ENCODE measurements around the gene ADK. TPM values are rescaled to one million over a fixed set of nuclear protein-coding genes. Genes with fewer than 3 reads are reported as not detected.
A peak's percentile ranks its signal among the peaks of the same experiment; 100 is the strongest.

ADK gene
- 196 TPM for polyA plus RNA-seq

GRCh38 chr10:74150990-74151878 is at the start of gene ADK:
TSS of gene ADK (plus strand) at chr10:74151221. CDS start at chr10:74151279, 58 bp downstream.
- Mint-ChIP-seq H3K4me3 (no peak within 1 kb of the TSS), H3K36me3 (no peaks in the 10 kb centered on the region), H3K9me3 (no peaks in the 10 kb centered on the region), H3K27ac (peak within 1 kb of the TSS; percentile 23 to 89 (median 50)), H3K4me1 (peaks cover 29 to 39% (median 37%) of the 10 kb centered on the region in 3 donors), H3K27me3 (no peaks in the 10 kb centered on the region)

GRCh38 chr10:74103560-74104258 is 47.3 kb upstream of the ADK start:
- Mint-ChIP-seq H3K36me3 (peaks cover 8% of the 10 kb centered on the region), H3K27ac (peak overlapping the region in 1 of 3 donors; percentile 14), H3K4me3 (no peak overlapping the region), H3K27me3 (no peaks in the 10 kb centered on the region), H3K4me1 (peaks cover 1 to 12% (median 2%) of the 10 kb centered on the region in 3 donors), H3K9me3 (no peaks in the 10 kb centered on the region)

GRCh38 chr10:74104480-74104879 is 46.5 kb upstream of the ADK start:
- Mint-ChIP-seq H3K27ac (no peak overlapping the region), H3K4me1 (peaks cover 0 to 5% (median 0%) of the 10 kb centered on the region in 3 donors), H3K27me3 (no peaks in the 10 kb centered on the region), H3K36me3 (peaks cover 8% of the 10 kb centered on the region), H3K4me3 (no peak overlapping the region), H3K9me3 (no peaks in the 10 kb centered on the region)

DNA sequence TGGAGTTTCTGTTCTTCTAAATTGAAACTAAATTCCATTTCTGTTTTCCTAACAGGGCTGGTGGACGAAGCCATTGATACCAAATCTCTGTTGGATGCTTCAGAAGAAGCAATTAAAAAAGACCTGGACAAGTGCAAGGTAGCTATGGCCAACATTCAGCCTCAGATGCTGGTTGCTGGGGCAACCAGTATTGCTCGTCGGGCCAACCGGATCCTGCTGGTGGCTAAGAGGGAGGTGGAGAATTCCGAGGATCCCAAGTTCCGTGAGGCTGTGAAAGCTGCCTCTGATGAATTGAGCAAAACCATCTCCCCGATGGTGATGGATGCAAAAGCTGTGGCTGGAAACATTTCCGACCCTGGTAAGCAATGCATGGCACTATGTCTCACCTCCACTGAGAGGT is 46.0 kb upstream of the ADK start:
- Mint-ChIP-seq H3K9me3 (no peaks in the 10 kb centered on the region), H3K27me3 (no peaks in the 10 kb centered on the region), H3K4me3 (no peak overlapping the region), H3K27ac (no peak overlapping the region), H3K4me1 (peaks cover 0 to 5% (median 0%) of the 10 kb centered on the region in 3 donors), H3K36me3 (peaks cover 8% of the 10 kb centered on the region)

DNA sequence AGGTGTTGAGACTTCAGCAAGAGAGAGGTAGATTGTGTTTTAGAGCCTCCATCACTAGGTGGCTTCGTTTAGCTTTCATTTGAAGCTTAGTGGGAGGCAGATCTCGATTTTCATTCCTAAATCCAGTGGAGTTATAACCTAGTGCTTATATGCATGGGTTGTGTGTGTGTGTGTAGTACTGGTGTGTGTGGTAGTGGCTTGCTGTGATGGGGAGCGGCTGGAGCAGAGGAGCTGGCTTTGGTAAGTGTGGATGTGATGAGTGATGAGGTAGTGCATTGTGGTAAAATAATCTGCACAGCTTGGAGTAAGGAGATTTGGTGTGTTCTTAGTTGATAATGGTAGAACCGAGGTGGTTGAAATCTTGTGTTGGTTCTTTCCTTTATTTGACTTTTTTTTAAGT is 43.6 kb upstream of the ADK start:
- Mint-ChIP-seq H3K36me3 (peaks cover 12% of the 10 kb centered on the region), H3K27me3 (no peaks in the 10 kb centered on the region), H3K27ac (peak overlapping the region in 1 of 3 donors; percentile 36)

DNA sequence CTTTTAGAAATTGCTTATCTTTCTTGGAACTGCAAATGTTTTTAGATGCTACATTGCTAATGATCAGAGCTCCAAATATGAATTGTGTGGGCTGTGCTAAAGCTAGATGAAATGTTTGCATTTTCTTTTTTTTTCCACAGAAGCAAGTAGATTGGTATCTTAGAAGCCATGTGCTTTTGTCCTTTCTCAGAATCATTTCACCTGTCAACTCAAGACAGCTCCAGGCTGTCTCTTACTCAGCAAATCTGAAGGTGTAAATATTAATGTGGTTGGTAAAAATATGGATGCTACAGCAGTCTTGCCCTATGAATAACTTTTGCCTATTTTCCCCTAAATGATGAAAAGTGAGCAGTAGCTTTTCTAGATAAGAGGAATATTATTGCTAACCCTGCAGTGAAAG is 41.6 kb upstream of the ADK start:
- Mint-ChIP-seq H3K27me3 (no peaks in the 10 kb centered on the region), H3K27ac (no peak overlapping the region), H3K4me1 (peaks cover 0 to 5% (median 1%) of the 10 kb centered on the region in 3 donors), H3K4me3 (no peak overlapping the region), H3K9me3 (no peaks in the 10 kb centered on the region), H3K36me3 (peaks cover 12% of the 10 kb centered on the region)

More for the DNA sequence above, 43.6 kb upstream of the ADK start:
- Mint-ChIP-seq H3K9me3 (no peaks in the 10 kb centered on the region), H3K4me3 (no peak overlapping the region), H3K4me1 (peaks cover 0 to 5% (median 1%) of the 10 kb centered on the region in 3 donors)

DNA sequence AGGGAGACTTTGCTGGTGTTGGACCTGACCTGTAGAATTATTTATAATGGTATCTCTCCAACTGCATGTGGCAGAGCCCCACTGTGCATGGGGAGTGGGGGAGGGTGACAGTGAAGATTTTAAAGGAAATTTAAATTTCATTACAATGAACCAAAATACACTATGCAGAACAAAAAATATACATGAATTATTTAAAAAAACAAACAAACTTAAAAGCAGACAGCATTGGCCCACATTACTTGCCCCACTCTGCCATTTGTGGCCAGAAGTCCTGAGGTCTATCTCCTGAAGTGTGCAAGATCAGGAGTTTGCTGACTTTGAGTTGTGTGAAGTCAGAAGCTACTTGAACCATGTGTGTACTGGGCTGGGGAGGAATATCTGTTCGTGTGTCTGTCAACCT is 40.9 kb upstream of the ADK start:
- Mint-ChIP-seq H3K4me3 (no peak overlapping the region), H3K9me3 (no peaks in the 10 kb centered on the region), H3K4me1 (peaks cover 0 to 5% (median 1%) of the 10 kb centered on the region in 3 donors), H3K36me3 (peaks cover 11% of the 10 kb centered on the region), H3K27me3 (no peaks in the 10 kb centered on the region), H3K27ac (no peak overlapping the region)

- H3K36me3 Mint-ChIP-seq = peaks cover 8% of the 10 kb centered on the region
- H3K27ac Mint-ChIP-seq = no peak overlapping the region
- H3K4me1 Mint-ChIP-seq = peaks cover 0 to 1% (median 0%) of the 10 kb centered on the region in 3 donors
- no peaks in the 10 kb centered on the region for H3K9me3 Mint-ChIP-seq
- H3K4me3 Mint-ChIP-seq = no peak overlapping the region
- no peaks in the 10 kb centered on the region for H3K27me3 Mint-ChIP-seq
Observed at GRCh38 chr10:74111799-74112198, 39.2 kb upstream of the ADK start.

GRCh38 chr10:74113546-74113945 is 37.5 kb upstream of the ADK start:
- Mint-ChIP-seq H3K9me3 (no peaks in the 10 kb centered on the region), H3K36me3 (peaks cover 6% of the 10 kb centered on the region), H3K27me3 (no peaks in the 10 kb centered on the region), H3K27ac (no peak overlapping the region), H3K4me3 (no peak overlapping the region), H3K4me1 (peaks cover 0 to 1% (median 0%) of the 10 kb centered on the region in 3 donors)

GRCh38 chr10:74114041-74114448 is 37.0 kb upstream of the ADK start:
- Mint-ChIP-seq H3K9me3 (no peaks in the 10 kb centered on the region), H3K4me1 (peaks cover 0 to 1% (median 0%) of the 10 kb centered on the region in 3 donors), H3K27ac (no peak overlapping the region), H3K27me3 (no peaks in the 10 kb centered on the region), H3K4me3 (no peak overlapping the region), H3K36me3 (peaks cover 6% of the 10 kb centered on the region)

- H3K4me3 Mint-ChIP-seq = no peak overlapping the region
- H3K27ac Mint-ChIP-seq = peak overlapping the region in 1 of 3 donors; percentile 64
- H3K9me3 Mint-ChIP-seq = no peaks in the 10 kb centered on the region
- H3K27me3 Mint-ChIP-seq = no peaks in the 10 kb centered on the region
- no peaks in the 10 kb centered on the region for H3K4me1 Mint-ChIP-seq
- no peaks in the 10 kb centered on the region for H3K36me3 Mint-ChIP-seq
Observed at GRCh38 chr10:74117738-74118137, 33.3 kb upstream of the ADK start.

- Mint-ChIP-seq H3K9me3 (no peaks in the 10 kb centered on the region), H3K27ac (peak overlapping the region; percentile 35 to 84 (median 70)), H3K4me1 (no peaks in the 10 kb centered on the region), H3K36me3 (no peaks in the 10 kb centered on the region), H3K27me3 (no peaks in the 10 kb centered on the region), H3K4me3 (no peak overlapping the region)
Observed at GRCh38 chr10:74118804-74119203, 32.2 kb upstream of the ADK start.

DNA sequence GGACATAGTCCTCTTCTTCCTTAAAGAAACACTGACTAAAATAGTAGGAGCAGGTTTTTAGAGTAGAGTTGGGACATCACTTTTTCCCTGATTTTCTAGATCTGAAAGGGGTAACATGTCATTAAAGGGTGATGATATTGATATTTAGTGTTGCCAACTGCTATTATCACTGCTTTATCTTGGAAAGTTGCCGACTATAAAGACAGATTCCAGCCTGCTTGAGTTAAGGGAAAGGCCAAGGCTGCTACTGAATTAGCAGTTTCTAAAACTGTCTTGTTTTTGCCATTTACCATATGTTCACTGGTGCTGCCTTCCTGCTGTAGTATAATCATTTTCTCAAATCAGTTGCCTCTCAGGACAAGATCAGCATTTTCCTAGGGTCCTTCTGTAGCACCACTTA is 30.1 kb upstream of the ADK start:
- Mint-ChIP-seq H3K4me1 (no peaks in the 10 kb centered on the region), H3K9me3 (no peaks in the 10 kb centered on the region), H3K27ac (peak overlapping the region in 1 of 3 donors; percentile 31), H3K4me3 (no peak overlapping the region), H3K27me3 (no peaks in the 10 kb centered on the region), H3K36me3 (no peaks in the 10 kb centered on the region)

- H3K36me3 Mint-ChIP-seq = no peaks in the 10 kb centered on the region
- peak overlapping the region in 2 of 3 donors; percentile 49 to 56 for H3K27ac Mint-ChIP-seq
- no peaks in the 10 kb centered on the region for H3K27me3 Mint-ChIP-seq
- no peaks in the 10 kb centered on the region for H3K4me1 Mint-ChIP-seq
- H3K4me3 Mint-ChIP-seq = no peak overlapping the region
- no peaks in the 10 kb centered on the region for H3K9me3 Mint-ChIP-seq
Observed at GRCh38 chr10:74121368-74121767, 29.7 kb upstream of the ADK start.

DNA sequence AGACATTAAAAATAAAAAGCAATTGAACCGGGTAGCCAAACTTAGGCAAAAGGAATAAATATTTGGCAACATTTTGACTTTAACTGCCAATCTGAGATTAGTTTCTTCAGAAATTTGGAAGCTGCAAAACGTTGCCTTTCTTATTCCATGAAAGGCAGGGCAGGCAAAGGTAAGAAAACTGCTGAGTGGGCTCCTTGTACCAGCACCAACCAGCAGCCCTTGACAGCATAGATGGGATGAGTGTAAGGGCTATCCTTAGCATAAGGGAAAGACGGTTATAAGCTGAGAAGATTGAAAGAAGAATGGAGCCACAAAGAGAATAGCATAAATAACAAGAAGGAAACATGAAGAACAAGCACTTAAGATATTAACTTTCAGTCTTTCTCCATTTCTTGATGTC is 29.0 kb upstream of the ADK start:
- Mint-ChIP-seq H3K9me3 (no peaks in the 10 kb centered on the region), H3K4me1 (peaks cover 0 to 1% (median 0%) of the 10 kb centered on the region in 3 donors), H3K27me3 (no peaks in the 10 kb centered on the region), H3K27ac (peak overlapping the region in 1 of 3 donors; percentile 56), H3K4me3 (no peak overlapping the region), H3K36me3 (no peaks in the 10 kb centered on the region)

Data from IgD-negative memory B cell (primary cell).